SK-N-DZ (cell line): Measurements from ENCODE around the gene ARHGAP23.
"Not testable (repeated sequence)": the region's sequence is repeated elsewhere in the genome, so short reads cannot be mapped to it uniquely, and the experiment has no call there.

Experiments
- DNase-seq: peaks from one replicate; pipeline ENCODE4 v3.0.0-alpha.2; 2015; ENCODE audit warnings: low spot score

Gene ARHGAP23

GRCh38 chr17:38421871-38422827 is 6.1 kb upstream of the ARHGAP23 start:
- no peak for DNase-seq

GRCh38 chr17:38424297-38424972 is 3.8 kb upstream of the ARHGAP23 start:
- DNase-seq, result no peak

- DNase-seq, result no peak
Measured at GRCh38 chr17:38425031-38425430, 3.2 kb upstream of the ARHGAP23 start.

GRCh38 chr17:38425744-38426143 is 2.5 kb upstream of the ARHGAP23 start:
- DNase-seq, result no peak

- no peak for DNase-seq
Measured at GRCh38 chr17:38426441-38426840, 1.8 kb upstream of the ARHGAP23 start.

- no peak for DNase-seq
Measured at GRCh38 chr17:38427160-38427949, 909 bp upstream of the ARHGAP23 start.

- no peak for DNase-seq
Measured at GRCh38 chr17:38428643-38429371, 543 bp downstream of the ARHGAP23 start.

- DNase-seq, result no peak
Measured at GRCh38 chr17:38429476-38430100, 1.3 kb downstream of the ARHGAP23 start.

GRCh38 chr17:38430316-38430715 is 2.1 kb downstream of the ARHGAP23 start:
- no peak for DNase-seq

GRCh38 chr17:38430822-38431221 is 2.6 kb downstream of the ARHGAP23 start:
- DNase-seq, result no peak

GRCh38 chr17:38431346-38432145 is 3.3 kb downstream of the ARHGAP23 start:
- DNase-seq, result no peak

GRCh38 chr17:38434178-38434665 is 6.0 kb downstream of the ARHGAP23 start:
- DNase-seq, result no peak

GRCh38 chr17:38435795-38436194 is 7.5 kb downstream of the ARHGAP23 start:
- DNase-seq, result no peak

GRCh38 chr17:38436386-38436785 is 8.1 kb downstream of the ARHGAP23 start:
- DNase-seq, result no peak

GRCh38 chr17:38437313-38437712 is 9.0 kb downstream of the ARHGAP23 start:
- not testable (repeated sequence) for DNase-seq

- DNase-seq, result no peak
Measured at GRCh38 chr17:38439436-38439835, 11.2 kb downstream of the ARHGAP23 start.

- DNase-seq, result no peak
Measured at GRCh38 chr17:38440614-38441397, 12.5 kb downstream of the ARHGAP23 start.

GRCh38 chr17:38441429-38442061 is 13.3 kb downstream of the ARHGAP23 start:
- DNase-seq, result no peak
